NB4 (cell line): ENCODE measurements around the gene BPIFB3.

Experiments
- DNase-seq: peaks from one replicate; pipeline ENCODE4 v3.0.0; 2010; ENCODE audit warnings: low read depth
- H3K4me3 ChIP-seq: one replicate; pipeline ENCODE4 v1.5.1; 2011; ENCODE audit warnings: mild to moderate bottlenecking, low read depth, low read length, moderate library complexity
- MYC ChIP-seq: IDR thresholded peaks from 2 replicates; pipeline ENCODE4 v1.6.1; 2011; ENCODE audit warnings: low read depth, low read length
- POLR2A ChIP-seq: IDR thresholded peaks from 2 replicates; pipeline ENCODE4 v1.6.1; 2011; ENCODE audit warnings: mild to moderate bottlenecking; ENCODE audit not compliant: insufficient read length; ENCODE audit errors: extremely low read depth
- TF ChIP-seq, protein P1 (sequence below): IDR thresholded peaks from one replicate; pipeline ENCODE4 v1.5.1; 2012; ENCODE audit warnings: low read depth, low read length
- TF ChIP-seq, protein P2 (sequence below): IDR thresholded peaks from 2 replicates; pipeline ENCODE4 v1.6.1; 2011; ENCODE audit warnings: low read depth, low read length

BPIFB3 gene

DNA sequence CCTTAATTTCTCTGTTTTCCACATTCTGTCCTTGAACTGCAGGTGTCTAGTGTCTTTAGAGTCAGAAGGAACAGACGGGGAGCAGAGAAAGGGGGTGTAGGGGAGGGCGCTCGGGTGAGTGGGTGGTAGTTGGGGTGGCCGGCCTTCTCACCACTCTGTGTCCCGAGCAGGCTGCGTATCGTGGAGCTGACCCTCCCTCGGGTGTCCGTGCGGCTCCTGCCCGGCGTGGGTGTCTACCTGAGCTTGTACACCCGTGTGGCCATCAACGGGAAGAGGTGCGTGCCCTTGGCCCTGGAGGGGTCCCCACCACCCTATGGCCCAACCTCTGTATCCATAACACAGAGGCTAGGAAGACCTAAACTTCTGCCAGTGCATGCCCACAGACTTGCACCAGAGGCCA is 31.0 kb downstream of the BPIFB3 start:
- DNase-seq: no peak
- no peak for TF ChIP-seq MYC
- TF ChIP-seq, protein P1, sequence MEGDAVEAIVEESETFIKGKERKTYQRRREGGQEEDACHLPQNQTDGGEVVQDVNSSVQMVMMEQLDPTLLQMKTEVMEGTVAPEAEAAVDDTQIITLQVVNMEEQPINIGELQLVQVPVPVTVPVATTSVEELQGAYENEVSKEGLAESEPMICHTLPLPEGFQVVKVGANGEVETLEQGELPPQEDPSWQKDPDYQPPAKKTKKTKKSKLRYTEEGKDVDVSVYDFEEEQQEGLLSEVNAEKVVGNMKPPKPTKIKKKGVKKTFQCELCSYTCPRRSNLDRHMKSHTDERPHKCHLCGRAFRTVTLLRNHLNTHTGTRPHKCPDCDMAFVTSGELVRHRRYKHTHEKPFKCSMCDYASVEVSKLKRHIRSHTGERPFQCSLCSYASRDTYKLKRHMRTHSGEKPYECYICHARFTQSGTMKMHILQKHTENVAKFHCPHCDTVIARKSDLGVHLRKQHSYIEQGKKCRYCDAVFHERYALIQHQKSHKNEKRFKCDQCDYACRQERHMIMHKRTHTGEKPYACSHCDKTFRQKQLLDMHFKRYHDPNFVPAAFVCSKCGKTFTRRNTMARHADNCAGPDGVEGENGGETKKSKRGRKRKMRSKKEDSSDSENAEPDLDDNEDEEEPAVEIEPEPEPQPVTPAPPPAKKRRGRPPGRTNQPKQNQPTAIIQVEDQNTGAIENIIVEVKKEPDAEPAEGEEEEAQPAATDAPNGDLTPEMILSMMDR: no peak
- TF ChIP-seq POLR2A: no peak
- TF ChIP-seq, protein P2, sequence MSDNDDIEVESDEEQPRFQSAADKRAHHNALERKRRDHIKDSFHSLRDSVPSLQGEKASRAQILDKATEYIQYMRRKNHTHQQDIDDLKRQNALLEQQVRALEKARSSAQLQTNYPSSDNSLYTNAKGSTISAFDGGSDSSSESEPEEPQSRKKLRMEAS: no peak
- H3K4me3 ChIP-seq: no peak overlapping the region

DNA sequence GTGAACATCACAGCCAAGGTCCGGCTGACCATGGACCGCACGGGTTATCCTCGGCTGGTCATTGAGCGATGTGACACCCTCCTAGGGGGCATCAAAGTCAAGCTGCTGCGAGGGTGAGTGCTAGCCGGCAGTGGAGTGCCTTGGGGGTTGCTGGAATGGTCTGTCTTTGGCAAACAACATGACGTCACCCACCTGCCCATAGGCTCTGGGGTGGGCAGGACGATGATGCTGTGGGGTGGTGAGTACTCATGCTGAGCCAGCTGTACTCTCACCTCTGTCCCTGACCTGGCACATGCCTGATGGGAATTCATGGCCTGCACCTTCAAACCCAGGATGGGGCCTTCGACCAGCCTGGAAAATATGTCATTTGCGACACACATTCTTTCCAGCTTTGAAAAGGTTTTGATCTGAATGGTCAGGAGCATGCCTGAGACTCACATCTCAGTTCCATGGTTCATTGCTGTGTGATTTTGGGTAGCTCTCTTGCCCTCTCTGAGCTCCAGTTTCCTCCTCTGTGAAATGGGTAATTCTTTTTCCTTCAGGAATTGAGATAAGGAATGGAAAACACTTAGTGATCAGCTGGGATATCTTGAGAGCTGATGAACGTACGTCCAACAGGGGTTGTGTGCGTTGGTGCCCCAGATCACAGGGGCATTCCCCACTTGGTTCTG is 32.5 kb downstream of the BPIFB3 start:
- H3K4me3 ChIP-seq: no peak overlapping the region
- DNase-seq: no peak
- TF ChIP-seq MYC (no peak), POLR2A (no peak)
- TF ChIP-seq, protein P1: no peak
- TF ChIP-seq, protein P2: no peak

DNA sequence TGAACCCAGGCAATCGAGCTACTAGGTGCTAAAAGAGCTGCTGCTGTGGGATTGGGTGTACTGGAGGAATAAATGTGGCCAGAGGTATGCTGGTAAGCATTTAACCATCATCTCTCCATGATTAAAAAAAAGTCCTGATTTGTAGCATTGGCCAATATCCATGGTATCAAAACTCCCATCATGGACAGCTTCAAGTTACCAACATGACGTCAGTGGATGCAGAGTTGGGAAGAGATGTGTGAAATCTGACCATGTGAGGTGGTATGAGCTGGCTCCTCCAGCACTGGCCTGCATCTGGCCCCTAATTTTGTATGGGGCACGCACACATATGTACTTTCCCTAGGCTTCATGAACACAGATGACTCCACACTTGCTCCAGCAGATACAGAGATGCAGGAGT is 37.4 kb downstream of the BPIFB3 start:
- TF ChIP-seq MYC: no peak
- TF ChIP-seq, protein P1: no peak
- TF ChIP-seq, protein P2: no peak
- no peak for TF ChIP-seq POLR2A
- DNase-seq: no peak
- no peak overlapping the region for H3K4me3 ChIP-seq

DNA sequence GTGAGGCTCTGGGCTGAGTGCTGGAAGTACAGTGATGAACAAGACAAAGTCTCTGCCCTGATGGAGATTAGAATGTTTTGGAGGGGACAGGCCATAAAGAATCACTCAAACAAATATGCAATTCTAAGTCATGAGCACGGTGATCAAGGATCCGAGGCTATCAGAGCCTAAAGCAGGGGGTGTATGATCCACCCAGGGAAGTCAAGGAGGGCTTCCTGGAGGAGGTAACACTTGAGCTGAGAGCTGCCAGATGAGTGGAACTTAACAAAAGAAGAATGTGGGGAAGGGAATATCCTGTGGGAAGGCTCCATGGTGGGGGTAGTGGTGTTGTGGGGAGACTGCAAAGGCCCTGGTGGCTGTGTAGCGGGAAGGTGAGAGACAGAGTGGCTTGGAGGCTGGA is 38.0 kb downstream of the BPIFB3 start:
- H3K4me3 ChIP-seq: no peak overlapping the region
- TF ChIP-seq, protein P1: no peak
- TF ChIP-seq MYC: no peak
- TF ChIP-seq, protein P2: no peak
- no peak for TF ChIP-seq POLR2A
- no peak for DNase-seq

DNA sequence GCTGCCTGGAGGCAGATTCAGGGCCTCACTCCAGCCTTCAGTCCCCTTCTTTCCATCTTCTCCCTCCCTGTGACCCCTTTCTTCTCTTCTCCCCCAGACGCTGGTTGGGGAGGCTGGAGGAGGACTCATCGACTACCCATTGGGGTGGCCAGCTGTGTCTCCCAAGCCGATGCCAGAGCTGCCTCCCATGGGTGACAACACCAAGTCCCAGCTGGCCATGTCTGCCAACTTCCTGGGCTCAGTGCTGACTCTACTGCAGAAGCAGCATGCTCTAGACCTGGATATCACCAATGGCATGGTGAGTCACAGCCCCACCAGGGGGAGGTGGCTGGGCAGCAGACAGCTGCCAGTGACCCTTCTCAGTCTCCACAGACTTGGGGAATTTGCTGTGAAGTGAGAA is 38.7 kb downstream of the BPIFB3 start:
- no peak for TF ChIP-seq MYC
- TF ChIP-seq, protein P2: no peak
- TF ChIP-seq, protein P1: no peak
- TF ChIP-seq POLR2A: no peak
- no peak overlapping the region for H3K4me3 ChIP-seq
- DNase-seq: peak; percentile 24
